B cell (primary cell): ENCODE measurements around the gene MYO1G. TPM values are rescaled to one million over a fixed set of nuclear protein-coding genes. Genes with fewer than 3 reads are reported as not detected.

Experiments used
- ATAC-seq: fragments of 200-7000 bp; cut with Tn5 transposase; one replicate; pipeline ENCODE4 v1.10.0; 2021; ENCODE audit warnings: low read depth, mild to moderate bottlenecking, moderate number of reproducible peaks, moderate library complexity
- CTCF ChIA-PET: fragments of 350-600 bp; sonication (Branson Sonifier 250); formaldehyde crosslinking; loops from one replicate; lab custom pipeline; 2021; ENCODE audit warnings: antibody characterized with exemption, inconsistent platforms; lab: Charles Lee
- POLR2A ChIA-PET: fragments of 350-600 bp; sonication (Branson Sonifier 250); formaldehyde crosslinking; loops from one replicate; lab custom pipeline; 2021; ENCODE audit warnings: antibody characterized with exemption; lab: Charles Lee
- DNase-seq: peaks from one replicate; pipeline ENCODE4 v3.0.0; 2013
- H2AFZ ChIP-seq: 2 replicates; pipeline ENCODE4 v1.6.1; 2012; ENCODE audit warnings: mild to moderate bottlenecking, low read depth, low read length; ENCODE audit not compliant: insufficient read depth, poor library complexity, severe bottlenecking
- H3K27ac ChIP-seq, 2 donors: 1 replicate in 1 of 2; 2 replicates in 1 of 2; pipeline ENCODE4 v1.5.1; 2012 to 2013; ENCODE audit warnings: low read length in 2 of 2, mild to moderate bottlenecking in 2 of 2, moderate library complexity in 1 of 2
- H3K27me3 ChIP-seq, 4 experiments: fragments of 200-600 bp in 1 of 4; sonication (generic) in 1 of 4; replicated peaks in 1 of 4; 1 replicate in 2 of 4; 2 replicates in 2 of 4; pipeline versions ENCODE4 v1.6.1 to v1.7.0; 2013 to 2016; ENCODE audit warnings: low read length in 3 of 4, mild to moderate bottlenecking in 2 of 4, mixed read lengths in 1 of 4, moderate library complexity in 1 of 4; ENCODE audit not compliant: insufficient read depth in 4 of 4, control insufficient read depth in 3 of 4; ENCODE audit errors: control extremely low read depth in 1 of 4
- H3K36me3 ChIP-seq, 2 experiments: replicated peaks in 1 of 2; 1 replicate in 1 of 2; 2 replicates in 1 of 2; pipeline versions ENCODE4 v1.6.1 to v1.7.1; 2013; ENCODE audit warnings: low read length in 1 of 2; ENCODE audit not compliant: insufficient read depth in 2 of 2, control insufficient read depth in 1 of 2; ENCODE audit errors: control extremely low read depth in 1 of 2, extremely low read depth in 1 of 2
- H3K4me1 ChIP-seq, 2 donors: fragments of 200-600 bp in 1 of 2; sonication (generic) in 1 of 2; 1 replicate in 1 of 2; 2 replicates in 1 of 2; pipeline versions ENCODE4 v1.5.1 to v1.6.1; 2013 to 2017; ENCODE audit warnings: low read length in 2 of 2; ENCODE audit not compliant: control insufficient read depth in 2 of 2, insufficient read depth in 2 of 2
- H3K4me2 ChIP-seq: replicated peaks from 2 replicates; pipeline ENCODE3; 2012; ENCODE audit warnings: mild to moderate bottlenecking, low read depth, low read length; ENCODE audit not compliant: poor library complexity, severe bottlenecking
- H3K4me3 ChIP-seq, 5 experiments: fragments of 200-600 bp in 1 of 5; sonication (generic) in 1 of 5; 1 replicate in 3 of 5; 2 replicates in 2 of 5; pipeline versions ENCODE4 v1.5.1 to v1.7.0; 2011 to 2016; ENCODE audit warnings: low read length in 4 of 5, mild to moderate bottlenecking in 4 of 5, low read depth in 2 of 5, control low read depth in 1 of 5, moderate library complexity in 1 of 5; ENCODE audit not compliant: insufficient read depth in 1 of 5; ENCODE audit errors: control extremely low read depth in 1 of 5, extremely low read depth in 1 of 5
- H3K79me2 ChIP-seq: fragments of 200-600 bp; sonication (generic); one replicate; pipeline ENCODE4 v1.6.0; 2016; ENCODE audit warnings: low read length; ENCODE audit not compliant: control insufficient read depth, insufficient read depth
- H3K9ac ChIP-seq: fragments of 200-600 bp; sonication (generic); 2 replicates; pipeline ENCODE4 v1.6.1; 2017; ENCODE audit warnings: mild to moderate bottlenecking, low read length, moderate library complexity
- H3K9me3 ChIP-seq, 3 donors: one replicate each; pipeline versions ENCODE4 v1.6.1 to v1.7.1; 2013; ENCODE audit warnings: low read length in 2 of 3; ENCODE audit not compliant: control insufficient read depth in 2 of 3, insufficient read depth in 1 of 3; ENCODE audit errors: control extremely low read depth in 1 of 3
- H4K20me1 ChIP-seq: 2 replicates; pipeline ENCODE4 v1.6.0; 2012; ENCODE audit warnings: mild to moderate bottlenecking, low read length; ENCODE audit not compliant: insufficient read depth, control insufficient read depth, poor library complexity, severe bottlenecking
- H3K27ac Mint-ChIP-seq: one replicate; pipeline ENCODE4 v1.8.0; 2021; ENCODE audit warnings: mixed read lengths
- H3K27me3 Mint-ChIP-seq: one replicate; pipeline ENCODE4 v1.8.0; 2021; ENCODE audit warnings: mixed read lengths
- H3K4me1 Mint-ChIP-seq: one replicate; pipeline ENCODE4 v1.8.0; 2021; ENCODE audit warnings: mixed read lengths
- H3K4me3 Mint-ChIP-seq: one replicate; pipeline ENCODE4 v1.8.0; 2021; ENCODE audit warnings: mixed read lengths
- H3K9me3 Mint-ChIP-seq: one replicate; pipeline ENCODE4 v1.8.0; 2022; ENCODE audit warnings: mixed read lengths; ENCODE audit not compliant: insufficient read depth
- EZH2 ChIP-seq: IDR thresholded peaks from 2 replicates; pipeline ENCODE4 v1.6.1; 2012; ENCODE audit warnings: borderline replicate concordance, low read depth, mild to moderate bottlenecking, moderate library complexity, low read length; ENCODE audit not compliant: insufficient read depth, poor library complexity, severe bottlenecking
- WGBS: methylation state at CpG from one replicate; pipeline ENCODE4 v1.1.5; 2013; ENCODE audit warnings: missing lambda C conversion rate; ENCODE audit not compliant: insufficient coverage; 5-methylcytosine and 5-hydroxymethylcytosine counted together
- intact Hi-C: fragments of 100-400 bp; cut with micrococcal nuclease; formaldehyde crosslinking; loops from one replicate; pipeline ENCODE4 v1.10.0; 2022
- polyA plus RNA-seq: library from polyadenylated mRNA; depleted of rRNA; stranded (reverse); fragments of >200 nt; gene quantifications from 2 replicates; pipeline ENCODE4 v1.2.3, GENCODE V29; 2012
- total RNA-seq, 2 donors: library from RNA; stranded (reverse); fragments of 120-200 nt in 1 of 2; gene quantifications; 1 replicate in 1 of 2; 2 replicates in 1 of 2; pipeline versions ENCODE4 v1.2.3 to v1.2.4, GENCODE V29; 2013 to 2022
- TF ChIP-seq, protein P1 (sequence below): fragments of 200-600 bp; IDR thresholded peaks from one replicate; pipeline ENCODE4 v1.8.0; 2022; ENCODE audit warnings: antibody characterized with exemption, mild to moderate bottlenecking

The MYO1G gene
- total and polyA plus RNA-seq, 2 donors (not counting 1 experiment from before 2014, with no cell fraction given): 104 to 239 TPM

DNA sequence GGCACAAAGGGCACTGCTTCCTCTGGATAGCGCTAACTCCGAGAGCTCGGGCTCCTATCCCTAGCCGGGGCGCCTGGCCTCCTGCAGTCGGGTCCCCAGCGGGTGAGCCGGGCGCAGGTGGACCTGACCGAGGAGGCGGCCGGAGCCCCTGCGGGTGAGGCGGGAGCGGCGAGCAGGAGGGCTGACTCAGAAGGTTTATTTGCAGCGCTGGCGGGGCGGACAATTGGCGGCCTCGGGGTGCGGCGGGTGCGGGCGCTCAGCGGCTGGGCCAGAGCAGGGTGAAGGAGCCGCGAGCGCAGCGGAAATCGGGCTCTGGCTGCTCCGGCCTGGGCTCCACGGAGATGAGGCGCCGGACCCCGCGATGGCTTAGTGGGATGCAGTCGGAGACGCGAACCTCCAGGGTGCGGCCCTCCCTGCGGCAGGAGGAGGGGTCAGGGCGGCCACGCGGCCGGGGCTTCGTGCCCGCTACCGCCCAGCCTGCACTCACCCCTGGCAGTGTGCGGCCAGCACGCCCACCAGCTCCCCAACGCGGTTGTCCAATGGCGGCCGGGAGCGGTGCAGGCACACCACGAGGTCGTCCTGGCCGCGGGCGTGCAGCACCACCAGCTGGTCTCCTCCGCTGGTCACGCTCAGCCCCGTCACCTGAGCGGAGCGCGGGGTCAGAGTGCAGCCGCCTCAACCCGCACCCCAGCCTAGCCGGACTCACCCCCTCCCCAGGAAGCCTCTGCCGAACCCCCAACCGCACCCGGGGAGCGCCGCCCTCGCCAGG lies 16.1 kb downstream of the MYO1G start:
- no peaks in the 10 kb centered on the region for H3K27me3 ChIP-seq
- no peak overlapping the region for H3K27ac ChIP-seq
- TF ChIP-seq, protein P1, sequence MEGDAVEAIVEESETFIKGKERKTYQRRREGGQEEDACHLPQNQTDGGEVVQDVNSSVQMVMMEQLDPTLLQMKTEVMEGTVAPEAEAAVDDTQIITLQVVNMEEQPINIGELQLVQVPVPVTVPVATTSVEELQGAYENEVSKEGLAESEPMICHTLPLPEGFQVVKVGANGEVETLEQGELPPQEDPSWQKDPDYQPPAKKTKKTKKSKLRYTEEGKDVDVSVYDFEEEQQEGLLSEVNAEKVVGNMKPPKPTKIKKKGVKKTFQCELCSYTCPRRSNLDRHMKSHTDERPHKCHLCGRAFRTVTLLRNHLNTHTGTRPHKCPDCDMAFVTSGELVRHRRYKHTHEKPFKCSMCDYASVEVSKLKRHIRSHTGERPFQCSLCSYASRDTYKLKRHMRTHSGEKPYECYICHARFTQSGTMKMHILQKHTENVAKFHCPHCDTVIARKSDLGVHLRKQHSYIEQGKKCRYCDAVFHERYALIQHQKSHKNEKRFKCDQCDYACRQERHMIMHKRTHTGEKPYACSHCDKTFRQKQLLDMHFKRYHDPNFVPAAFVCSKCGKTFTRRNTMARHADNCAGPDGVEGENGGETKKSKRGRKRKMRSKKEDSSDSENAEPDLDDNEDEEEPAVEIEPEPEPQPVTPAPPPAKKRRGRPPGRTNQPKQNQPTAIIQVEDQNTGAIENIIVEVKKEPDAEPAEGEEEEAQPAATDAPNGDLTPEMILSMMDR: no peak
- no peak for TF ChIP-seq EZH2
- peaks cover 18% of the 10 kb centered on the region for H4K20me1 ChIP-seq
- no peaks in the 10 kb centered on the region for H3K27me3 Mint-ChIP-seq
- no peak overlapping the region for H3K4me3 ChIP-seq
- CTCF ChIA-PET: interaction anchor here (0.6 to 1.0 kb wide), 2 partner anchors 11 to 25 kb away, joined by 3 read pairs; no protein-coding TSS in a partner anchor
- no peak overlapping the region for H2AFZ ChIP-seq
- H3K36me3 ChIP-seq: peaks cover 0 to 34% of the 10 kb centered on the region in 2 experiments
- no peak for ATAC-seq
- DNase-seq: peak; percentile 26
- H3K79me2 ChIP-seq: no peaks in the 10 kb centered on the region
- H3K4me1 Mint-ChIP-seq: peaks cover 22% of the 10 kb centered on the region
- WGBS: 90% methylated on average over 73 of the region's 76 CpGs
- POLR2A ChIA-PET: no interaction called here
- no peaks in the 10 kb centered on the region for H3K9me3 Mint-ChIP-seq
- H3K9ac ChIP-seq: no peak overlapping the region
- H3K4me1 ChIP-seq: peaks cover 5 to 16% of the 10 kb centered on the region in 2 donors
- no peak overlapping the region for H3K27ac Mint-ChIP-seq
- no peak overlapping the region for H3K4me2 ChIP-seq
- peaks cover 0 to 10% (median 0%) of the 10 kb centered on the region in 3 donors for H3K9me3 ChIP-seq
- H3K4me3 Mint-ChIP-seq: no peak overlapping the region
- intact Hi-C loops: no loop called here
